ENCODE data around the gene GRIFIN.

Gene GRIFIN

DNA sequence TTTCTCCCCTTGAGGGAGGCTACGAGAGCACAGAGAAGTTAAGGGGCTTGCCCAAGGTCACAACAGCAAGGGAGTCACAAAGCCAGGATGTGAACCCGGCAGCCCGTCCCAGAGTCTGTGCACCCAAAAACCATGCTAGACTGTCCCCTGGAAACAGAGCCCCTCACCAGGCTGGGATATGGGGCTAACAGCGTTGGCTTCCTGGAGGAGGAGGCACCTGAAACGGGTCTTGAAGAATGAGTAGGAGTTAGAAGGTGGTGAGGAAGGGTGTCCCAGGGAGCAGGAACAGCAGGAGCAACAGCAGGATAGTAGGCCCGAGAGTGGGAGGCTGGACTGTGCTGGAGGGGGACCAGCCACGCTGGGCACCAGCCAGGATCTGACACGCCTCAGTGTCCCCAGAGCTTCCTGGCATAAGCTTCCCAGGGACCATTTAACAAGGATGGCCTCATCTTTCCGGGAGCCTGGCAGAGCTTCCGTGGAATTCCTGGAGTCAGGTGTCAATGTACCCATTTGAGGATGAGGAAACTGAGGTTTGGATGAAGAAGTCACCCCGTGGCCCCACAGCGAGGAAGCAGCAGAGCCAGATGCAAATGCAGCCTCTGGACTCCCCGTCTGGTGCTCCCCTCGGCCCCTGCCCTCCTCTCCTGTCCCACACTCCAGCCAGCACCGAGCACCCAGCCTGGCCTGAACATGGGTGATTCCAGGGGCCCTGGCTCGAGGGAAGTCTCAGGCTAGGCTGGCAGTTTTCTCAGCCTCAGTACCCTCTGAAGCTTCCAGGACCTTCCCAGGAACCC is 3.3 kb upstream of the GRIFIN start:
- no peak overlapping the region for H3K4me3 ChIP-seq (ENCODE audit: low read depth, low read length)
- ChIA-PET CTCF (interaction anchor here (0.8 to 2.9 kb wide), 12 partner anchors 9 to 201 kb away, joined by 3 to 25 read pairs (median 6); no protein-coding TSS in a partner anchor), POLR2A (interaction anchor here (0.6 kb wide), 1 partner anchor 17 kb away, joined by 3 read pairs; no protein-coding TSS in a partner anchor)
- TF ChIP-seq, protein P1, sequence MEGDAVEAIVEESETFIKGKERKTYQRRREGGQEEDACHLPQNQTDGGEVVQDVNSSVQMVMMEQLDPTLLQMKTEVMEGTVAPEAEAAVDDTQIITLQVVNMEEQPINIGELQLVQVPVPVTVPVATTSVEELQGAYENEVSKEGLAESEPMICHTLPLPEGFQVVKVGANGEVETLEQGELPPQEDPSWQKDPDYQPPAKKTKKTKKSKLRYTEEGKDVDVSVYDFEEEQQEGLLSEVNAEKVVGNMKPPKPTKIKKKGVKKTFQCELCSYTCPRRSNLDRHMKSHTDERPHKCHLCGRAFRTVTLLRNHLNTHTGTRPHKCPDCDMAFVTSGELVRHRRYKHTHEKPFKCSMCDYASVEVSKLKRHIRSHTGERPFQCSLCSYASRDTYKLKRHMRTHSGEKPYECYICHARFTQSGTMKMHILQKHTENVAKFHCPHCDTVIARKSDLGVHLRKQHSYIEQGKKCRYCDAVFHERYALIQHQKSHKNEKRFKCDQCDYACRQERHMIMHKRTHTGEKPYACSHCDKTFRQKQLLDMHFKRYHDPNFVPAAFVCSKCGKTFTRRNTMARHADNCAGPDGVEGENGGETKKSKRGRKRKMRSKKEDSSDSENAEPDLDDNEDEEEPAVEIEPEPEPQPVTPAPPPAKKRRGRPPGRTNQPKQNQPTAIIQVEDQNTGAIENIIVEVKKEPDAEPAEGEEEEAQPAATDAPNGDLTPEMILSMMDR (IDR thresholded peaks at IDR 0.05; ENCODE audit: insufficient read depth, low read length, missing control alignments), result no peak
- DNase-seq (ENCODE audit: low read depth, low spot score), result no peak

- TF ChIP-seq, protein P1 (IDR thresholded peaks at IDR 0.05; ENCODE audit: insufficient read depth, low read length, missing control alignments), result no peak
- ChIA-PET CTCF (interaction anchor here (0.9 to 2.9 kb wide), 19 partner anchors 9 to 1188 kb away, joined by 3 to 25 read pairs (median 5); no protein-coding TSS in a partner anchor), POLR2A (no interaction called here)
Measured at GRCh38 chr7:2478800-2479199, 2.6 kb upstream of the GRIFIN start.

GRCh38 chr7:2478399-2478785 is 2.2 kb upstream of the GRIFIN start:
- ChIA-PET POLR2A (no interaction called here), CTCF (interaction anchor here (0.6 to 1.6 kb wide), 19 partner anchors 9 to 1188 kb away, joined by 3 to 10 read pairs (median 5); no protein-coding TSS in a partner anchor)
- DNase-seq (ENCODE audit: low read depth, low spot score), result no peak
- no peak overlapping the region for H3K4me3 ChIP-seq (ENCODE audit: low read depth, low read length)
- TF ChIP-seq, protein P1 (IDR thresholded peaks at IDR 0.05; ENCODE audit: insufficient read depth, low read length, missing control alignments), result no peak

More at GRCh38 chr7:2478800-2479199, 2.6 kb upstream of the GRIFIN start:
- DNase-seq (ENCODE audit: low read depth, low spot score), result no peak
- no peak overlapping the region for H3K4me3 ChIP-seq (ENCODE audit: low read depth, low read length)

- no peak overlapping the region for H3K4me3 ChIP-seq (ENCODE audit: low read depth, low read length)
- ChIA-PET CTCF (interaction anchor here (0.6 to 1.6 kb wide), 19 partner anchors 8 to 1187 kb away, joined by 3 to 10 read pairs (median 5); no protein-coding TSS in a partner anchor), POLR2A (no interaction called here)
- TF ChIP-seq, protein P1 (IDR thresholded peaks at IDR 0.05; ENCODE audit: insufficient read depth, low read length, missing control alignments), result peak; percentile 95
- DNase-seq (ENCODE audit: low read depth, low spot score), result no peak
Measured at GRCh38 chr7:2477447-2478398, 1.5 kb upstream of the GRIFIN start.

DNA sequence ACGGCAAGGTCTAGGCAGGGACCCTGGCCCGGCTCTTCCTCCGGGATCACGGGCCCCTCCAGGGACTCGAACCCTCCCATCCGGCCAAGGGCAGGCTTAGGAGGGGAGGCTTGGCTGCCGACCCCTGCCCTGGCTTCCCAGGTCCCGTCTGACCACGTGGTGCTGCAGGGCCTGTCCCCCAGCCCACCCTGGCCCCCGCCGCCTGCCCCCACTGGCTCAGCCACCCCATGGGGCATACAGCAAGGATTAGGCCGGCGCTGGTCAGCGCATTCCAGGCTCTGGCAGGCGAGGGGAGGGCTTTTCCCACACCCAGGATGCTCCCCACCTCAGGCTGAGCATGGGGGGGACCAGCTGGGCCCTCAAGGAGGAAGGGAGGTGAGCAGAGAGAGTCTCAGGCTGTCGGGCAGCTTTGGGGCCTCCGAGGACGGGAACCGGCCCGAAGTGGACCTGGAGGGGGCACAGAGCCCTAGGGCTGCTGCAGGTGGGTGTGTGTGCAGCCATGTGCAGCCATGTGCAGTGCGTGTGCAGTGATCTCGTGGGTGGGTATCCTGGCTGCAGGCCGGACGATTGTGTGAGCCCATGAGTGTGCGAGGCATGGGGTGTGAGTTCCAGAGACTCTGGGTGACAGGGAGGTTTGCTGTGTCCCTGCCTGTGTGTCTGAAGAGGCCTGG is 713 bp upstream of the GRIFIN start:
- no peak overlapping the region for H3K4me3 ChIP-seq (ENCODE audit: low read depth, low read length)
- TF ChIP-seq, protein P1 (IDR thresholded peaks at IDR 0.05; ENCODE audit: insufficient read depth, low read length, missing control alignments), result no peak
- DNase-seq (ENCODE audit: low read depth, low spot score), result no peak
- ChIA-PET POLR2A (no interaction called here), CTCF (no interaction called here)
